ENCODE data around the gene PRKACB. TPM values are rescaled to one million over a fixed set of nuclear protein-coding genes. Genes with fewer than 3 reads are reported as not detected.

Gene PRKACB
- total and polyA plus RNA-seq, 10 of the 15 experiments (the other 5 are each of a cell fraction or from before 2014, with no cell fraction given) = 3.1 to 9.0 (median 7.1) TPM; not detected in 1

DNA sequence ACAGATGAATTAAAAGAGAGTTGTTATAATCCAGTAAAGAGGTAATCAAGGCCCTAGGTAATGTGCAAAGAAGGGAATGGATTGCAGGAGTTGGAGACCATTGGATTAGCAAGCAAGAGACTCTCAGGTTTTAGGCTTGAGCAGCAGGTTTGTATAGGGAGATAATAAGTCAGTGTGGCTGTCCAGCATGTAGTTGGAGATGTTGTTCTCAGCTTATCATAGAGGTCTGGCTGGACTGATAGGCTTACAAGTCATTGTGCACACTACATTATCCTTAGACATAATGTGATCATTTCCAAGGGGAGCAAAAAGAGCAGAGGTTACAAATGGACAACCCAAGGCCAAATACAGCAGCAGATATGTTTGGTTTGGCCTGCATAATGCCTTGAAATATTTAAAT, 111.5 kb downstream of the PRKACB start:
- intact Hi-C loops (cut with micrococcal nuclease; ENCODE audit: unreplicated experiment) = no loop called here
- H3K4me3 ChIP-seq = no peak overlapping the region
- no peaks in the 10 kb centered on the region for H3K9me3 ChIP-seq (replicated peaks; ENCODE audit: control insufficient read depth, insufficient read depth, low read length)
- in situ Hi-C loops (cut with MboI) = no loop called here
- ChIA-PET POLR2A (no interaction called here), CTCF (no interaction called here), SMC1A (ENCODE audit: uncharacterized antibody, unreplicated experiment) (no interaction called here), RAD21 (ENCODE audit: unreplicated experiment) (no interaction called here)
- no peaks in the 10 kb centered on the region for H3K4me1 ChIP-seq (ENCODE audit: control insufficient read depth, insufficient read depth, low read length)
- BruUV-seq (replicated peaks) = no TSS peak
- H3K4me2 ChIP-seq (ENCODE audit: control insufficient read depth, insufficient read depth) = no peak overlapping the region
- DNase-seq (ENCODE audit: low read depth, low spot score) (no peak), FAIRE-seq (no peak), ATAC-seq (no peak)
- no peaks in the 10 kb centered on the region for H3K36me3 ChIP-seq (ENCODE audit: control insufficient read depth in 2 of 2, insufficient read depth in 2 of 2, low read length in 1 of 2)
- H3K9ac ChIP-seq (ENCODE audit: control insufficient read depth, insufficient read depth, low read length) = no peak overlapping the region
- H3K27ac ChIP-seq (ENCODE audit: control insufficient read depth, insufficient read depth) = no peak overlapping the region
- no peak overlapping the region for H2AFZ ChIP-seq (ENCODE audit: control insufficient read depth, low read depth, low read length)
- no peaks in the 10 kb centered on the region for H4K20me1 ChIP-seq (ENCODE audit: control insufficient read depth, insufficient read depth)
- TF ChIP-seq CHD2 (IDR thresholded peaks at IDR 0.05; ENCODE audit: borderline replicate concordance, low read depth, low read length) = no peak
- no peak for TF ChIP-seq KLF5 (IDR thresholded peaks at IDR 0.05; ENCODE audit: partially characterized antibody)
- TF ChIP-seq, protein P1, sequence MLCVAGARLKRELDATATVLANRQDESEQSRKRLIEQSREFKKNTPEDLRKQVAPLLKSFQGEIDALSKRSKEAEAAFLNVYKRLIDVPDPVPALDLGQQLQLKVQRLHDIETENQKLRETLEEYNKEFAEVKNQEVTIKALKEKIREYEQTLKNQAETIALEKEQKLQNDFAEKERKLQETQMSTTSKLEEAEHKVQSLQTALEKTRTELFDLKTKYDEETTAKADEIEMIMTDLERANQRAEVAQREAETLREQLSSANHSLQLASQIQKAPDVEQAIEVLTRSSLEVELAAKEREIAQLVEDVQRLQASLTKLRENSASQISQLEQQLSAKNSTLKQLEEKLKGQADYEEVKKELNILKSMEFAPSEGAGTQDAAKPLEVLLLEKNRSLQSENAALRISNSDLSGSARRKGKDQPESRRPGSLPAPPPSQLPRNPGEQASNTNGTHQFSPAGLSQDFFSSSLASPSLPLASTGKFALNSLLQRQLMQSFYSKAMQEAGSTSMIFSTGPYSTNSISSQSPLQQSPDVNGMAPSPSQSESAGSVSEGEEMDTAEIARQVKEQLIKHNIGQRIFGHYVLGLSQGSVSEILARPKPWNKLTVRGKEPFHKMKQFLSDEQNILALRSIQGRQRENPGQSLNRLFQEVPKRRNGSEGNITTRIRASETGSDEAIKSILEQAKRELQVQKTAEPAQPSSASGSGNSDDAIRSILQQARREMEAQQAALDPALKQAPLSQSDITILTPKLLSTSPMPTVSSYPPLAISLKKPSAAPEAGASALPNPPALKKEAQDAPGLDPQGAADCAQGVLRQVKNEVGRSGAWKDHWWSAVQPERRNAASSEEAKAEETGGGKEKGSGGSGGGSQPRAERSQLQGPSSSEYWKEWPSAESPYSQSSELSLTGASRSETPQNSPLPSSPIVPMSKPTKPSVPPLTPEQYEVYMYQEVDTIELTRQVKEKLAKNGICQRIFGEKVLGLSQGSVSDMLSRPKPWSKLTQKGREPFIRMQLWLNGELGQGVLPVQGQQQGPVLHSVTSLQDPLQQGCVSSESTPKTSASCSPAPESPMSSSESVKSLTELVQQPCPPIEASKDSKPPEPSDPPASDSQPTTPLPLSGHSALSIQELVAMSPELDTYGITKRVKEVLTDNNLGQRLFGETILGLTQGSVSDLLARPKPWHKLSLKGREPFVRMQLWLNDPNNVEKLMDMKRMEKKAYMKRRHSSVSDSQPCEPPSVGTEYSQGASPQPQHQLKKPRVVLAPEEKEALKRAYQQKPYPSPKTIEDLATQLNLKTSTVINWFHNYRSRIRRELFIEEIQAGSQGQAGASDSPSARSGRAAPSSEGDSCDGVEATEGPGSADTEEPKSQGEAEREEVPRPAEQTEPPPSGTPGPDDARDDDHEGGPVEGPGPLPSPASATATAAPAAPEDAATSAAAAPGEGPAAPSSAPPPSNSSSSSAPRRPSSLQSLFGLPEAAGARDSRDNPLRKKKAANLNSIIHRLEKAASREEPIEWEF (IDR thresholded peaks at IDR 0.05; ENCODE audit: insufficient replicate concordance, low read depth, low read length) = no peak
- no peak for TF ChIP-seq TCF7 (IDR thresholded peaks at IDR 0.05; ENCODE audit: borderline replicate concordance)
- TF ChIP-seq, protein P2, sequence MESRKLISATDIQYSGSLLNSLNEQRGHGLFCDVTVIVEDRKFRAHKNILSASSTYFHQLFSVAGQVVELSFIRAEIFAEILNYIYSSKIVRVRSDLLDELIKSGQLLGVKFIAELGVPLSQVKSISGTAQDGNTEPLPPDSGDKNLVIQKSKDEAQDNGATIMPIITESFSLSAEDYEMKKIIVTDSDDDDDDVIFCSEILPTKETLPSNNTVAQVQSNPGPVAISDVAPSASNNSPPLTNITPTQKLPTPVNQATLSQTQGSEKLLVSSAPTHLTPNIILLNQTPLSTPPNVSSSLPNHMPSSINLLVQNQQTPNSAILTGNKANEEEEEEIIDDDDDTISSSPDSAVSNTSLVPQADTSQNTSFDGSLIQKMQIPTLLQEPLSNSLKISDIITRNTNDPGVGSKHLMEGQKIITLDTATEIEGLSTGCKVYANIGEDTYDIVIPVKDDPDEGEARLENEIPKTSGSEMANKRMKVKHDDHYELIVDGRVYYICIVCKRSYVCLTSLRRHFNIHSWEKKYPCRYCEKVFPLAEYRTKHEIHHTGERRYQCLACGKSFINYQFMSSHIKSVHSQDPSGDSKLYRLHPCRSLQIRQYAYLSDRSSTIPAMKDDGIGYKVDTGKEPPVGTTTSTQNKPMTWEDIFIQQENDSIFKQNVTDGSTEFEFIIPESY (IDR thresholded peaks at IDR 0.05) = no peak
- no peak for TF ChIP-seq HDAC6 (IDR thresholded peaks at IDR 0.05; ENCODE audit: unreplicated experiment)
- TF ChIP-seq KDM1A (IDR thresholded peaks at IDR 0.05; ENCODE audit: borderline replicate concordance) = no peak
- no peak for TF ChIP-seq NR2C2 (IDR thresholded peaks at IDR 0.05; ENCODE audit: borderline replicate concordance, control insufficient read depth, insufficient read length, low read depth)
- no peak for TF ChIP-seq ATF7 (IDR thresholded peaks at IDR 0.05; ENCODE audit: low read depth)
- no peak for TF ChIP-seq RELA (IDR thresholded peaks at IDR 0.05; ENCODE audit: borderline replicate concordance, partially characterized antibody)
- no peak for TF ChIP-seq EP300 (IDR thresholded peaks at IDR 0.05; ENCODE audit: borderline replicate concordance in 1 of 2, control insufficient read depth in 1 of 2, low read depth in 2 of 2, low read length in 2 of 2)
- no peak for TF ChIP-seq ZZZ3 (IDR thresholded peaks at IDR 0.05; ENCODE audit: control insufficient read depth, insufficient read length, low read depth)
- TF ChIP-seq PML (IDR thresholded peaks at IDR 0.05; ENCODE audit: low read length) = no peak
- TF ChIP-seq CREB1 (IDR thresholded peaks at IDR 0.05; ENCODE audit: low read depth) = no peak
- TF ChIP-seq RBBP5 (conservative IDR thresholded peaks at IDR 0.05) = no peak
- H3K79me2 ChIP-seq (ENCODE audit: control insufficient read depth, insufficient read depth, low read length) = no peaks in the 10 kb centered on the region
- no peaks in the 10 kb centered on the region for H3K27me3 ChIP-seq (replicated peaks in 1 of 2; ENCODE audit: control insufficient read depth in 2 of 2, insufficient read depth in 2 of 2, low read length in 1 of 2)
